Fibroblast of skin of back (primary cell): ENCODE data around the gene APOO.

ENCODE experiments used
- DNase-seq: peaks from one replicate; pipeline ENCODE4 v3.0.0-alpha.2; 2013

The APOO gene

DNA sequence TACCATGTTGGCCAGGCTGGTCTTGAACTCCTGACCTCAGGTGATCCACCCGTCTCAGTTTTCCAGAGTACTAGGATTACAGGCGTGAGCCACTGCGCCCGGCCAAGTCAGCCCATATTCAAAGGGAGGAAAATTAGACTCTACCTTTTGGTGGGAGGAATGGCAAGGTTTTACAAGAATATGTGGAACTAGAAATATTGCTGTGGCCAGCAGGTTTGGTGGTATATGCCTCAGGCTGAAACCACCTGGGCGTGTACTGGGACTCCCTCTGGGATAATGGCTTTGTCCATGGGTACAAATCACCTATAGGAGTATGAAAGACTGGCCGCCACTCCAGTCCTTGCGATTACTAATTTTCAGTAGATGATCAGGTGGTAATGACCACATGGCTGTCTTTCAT is 92.4 kb downstream of the APOO start:
- DNase-seq: no peak

DNA sequence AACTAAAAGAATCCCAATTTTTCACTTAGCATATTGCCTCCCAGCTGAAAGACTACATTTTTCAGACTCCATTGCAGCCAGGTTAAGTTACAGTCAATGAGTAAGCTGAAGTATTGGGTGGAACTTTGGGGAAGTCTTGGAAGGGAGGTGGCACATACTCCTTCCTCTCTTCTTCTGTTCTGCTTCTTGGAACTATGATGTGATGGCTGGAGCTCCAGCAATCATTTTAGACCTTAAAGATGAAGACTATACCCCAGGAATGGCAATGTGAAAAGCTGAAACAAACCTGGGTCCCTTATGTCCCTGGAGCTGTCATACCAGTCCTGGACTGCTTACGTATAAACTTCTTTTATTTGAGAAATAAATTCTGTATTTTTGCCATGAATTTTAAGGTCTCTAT is 93.9 kb downstream of the APOO start:
- no peak for DNase-seq

DNA sequence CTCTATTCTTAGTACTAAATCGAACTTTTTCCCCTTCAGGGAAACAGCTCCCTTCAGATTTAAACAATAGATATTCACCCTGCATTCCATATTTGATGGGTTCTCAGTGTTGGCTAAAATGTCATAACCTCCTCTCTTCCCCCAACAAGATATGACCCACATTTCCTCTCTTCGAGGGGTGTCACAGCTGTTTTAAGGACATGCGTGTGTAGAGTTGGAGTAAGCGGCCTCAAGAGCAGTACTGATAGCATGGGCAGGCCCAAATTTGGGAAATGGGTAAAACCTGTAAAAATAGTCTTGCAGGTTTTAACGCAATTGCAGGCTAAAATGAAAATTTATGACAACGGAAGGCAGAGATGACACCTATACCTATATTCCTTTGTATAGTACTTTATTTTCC is 96.1 kb downstream of the APOO start:
- no peak for DNase-seq

DNA sequence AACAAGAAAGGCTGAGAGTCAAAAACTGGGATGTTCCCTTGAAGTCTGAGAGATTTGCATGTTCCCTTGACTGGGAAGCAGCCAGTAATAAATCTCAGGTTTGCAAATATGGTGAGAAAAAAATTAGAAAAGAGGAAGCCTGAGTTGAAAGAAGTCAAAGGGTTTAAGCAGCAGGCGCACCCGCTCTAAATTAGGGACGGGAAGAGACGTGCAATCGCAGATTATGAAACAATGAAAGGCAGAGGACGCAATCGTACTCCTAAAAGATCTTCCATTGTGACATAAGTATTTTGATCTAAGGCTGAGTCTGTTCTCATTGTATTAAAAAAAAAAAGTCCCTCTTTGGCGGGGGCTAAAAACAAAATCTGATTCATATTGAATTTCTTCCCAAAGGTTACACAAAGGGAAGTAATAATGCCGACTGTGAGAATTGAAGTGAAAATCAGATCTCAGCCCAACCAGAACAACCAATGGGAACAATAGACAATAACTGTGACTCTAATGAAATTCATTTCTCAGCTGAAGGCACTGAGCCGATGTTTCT is 96.6 kb downstream of the APOO start:
- no peak for DNase-seq

- DNase-seq: no peak
Measured at GRCh38 chrX:23810279-23810678, 97.5 kb downstream of the APOO start.

GRCh38 chrX:23805389-23805788 is 102.3 kb downstream of the APOO start:
- DNase-seq: no peak

- no peak for DNase-seq
Measured at GRCh38 chrX:23804578-23804977, 103.2 kb downstream of the APOO start.

GRCh38 chrX:23803931-23804381 is 103.8 kb downstream of the APOO start:
- peak; percentile 66 for DNase-seq

GRCh38 chrX:23802431-23802830 is 105.3 kb downstream of the APOO start:
- DNase-seq: no peak

DNA sequence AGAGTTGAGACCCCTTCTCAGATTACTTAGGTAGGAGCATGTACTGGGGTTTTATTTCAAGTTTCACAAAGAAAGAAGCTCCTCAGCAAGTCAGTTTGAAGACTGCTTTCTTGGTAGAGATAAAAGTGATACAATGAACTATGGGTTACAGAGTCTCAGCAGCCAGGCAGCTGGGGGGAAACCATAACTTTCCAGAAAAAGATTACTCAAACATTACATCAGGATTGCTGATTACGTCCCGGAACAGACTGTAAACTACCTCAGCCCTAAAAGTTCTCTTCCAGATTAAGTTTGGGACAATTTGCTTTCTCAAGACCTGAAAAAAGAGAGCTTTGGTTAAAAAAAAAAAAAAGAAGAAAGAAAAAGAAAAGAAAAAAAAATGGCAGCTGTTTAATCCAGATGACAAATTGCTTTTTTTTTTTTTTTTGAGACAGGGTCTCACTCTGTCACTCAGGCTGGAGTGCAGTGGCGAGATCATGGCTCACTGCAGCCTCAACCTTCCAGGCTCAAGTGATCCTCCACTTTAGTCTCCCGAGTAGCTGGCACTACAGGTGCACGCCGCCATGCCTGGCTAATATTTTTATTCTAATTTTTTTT is 108.2 kb downstream of the APOO start:
- DNase-seq: no peak

DNA sequence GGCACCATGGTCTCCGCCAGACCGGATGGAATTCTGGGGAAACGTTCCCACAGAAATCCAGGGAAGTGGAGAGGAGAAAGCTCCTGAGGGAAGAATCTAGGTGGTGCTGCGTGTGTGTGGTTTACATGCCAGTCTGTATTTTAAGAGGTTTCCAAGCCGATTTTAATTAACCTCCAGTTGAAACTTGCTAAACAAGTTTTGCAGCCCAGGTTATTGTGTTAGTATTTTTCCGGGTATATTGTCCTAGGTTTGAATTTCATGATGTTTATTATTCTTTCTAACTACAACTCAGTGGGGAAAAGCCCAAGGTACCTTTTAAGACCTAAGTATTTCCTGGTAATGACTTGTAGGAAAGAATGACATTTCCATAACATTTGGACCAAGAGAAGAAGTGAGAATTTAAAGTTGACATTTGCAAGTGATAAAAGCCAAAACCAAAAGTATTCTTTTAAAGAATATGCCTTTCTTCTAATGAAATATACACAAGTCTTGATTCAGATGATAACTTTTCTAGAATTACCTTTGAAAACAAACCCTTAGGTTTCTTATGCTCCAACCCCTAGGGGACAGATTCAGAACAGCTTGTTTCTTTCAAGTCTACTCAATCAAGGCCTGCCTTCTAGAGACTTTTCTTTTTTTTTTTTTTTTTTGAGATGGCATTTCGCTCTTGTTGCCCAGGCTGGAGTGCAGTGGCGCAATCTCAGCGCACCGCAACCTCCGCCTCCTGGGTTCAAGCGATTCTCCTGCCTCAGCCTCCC is 110.2 kb downstream of the APOO start:
- no peak for DNase-seq

- no peak for DNase-seq
Measured at GRCh38 chrX:23795221-23795620, 112.5 kb downstream of the APOO start.

DNA sequence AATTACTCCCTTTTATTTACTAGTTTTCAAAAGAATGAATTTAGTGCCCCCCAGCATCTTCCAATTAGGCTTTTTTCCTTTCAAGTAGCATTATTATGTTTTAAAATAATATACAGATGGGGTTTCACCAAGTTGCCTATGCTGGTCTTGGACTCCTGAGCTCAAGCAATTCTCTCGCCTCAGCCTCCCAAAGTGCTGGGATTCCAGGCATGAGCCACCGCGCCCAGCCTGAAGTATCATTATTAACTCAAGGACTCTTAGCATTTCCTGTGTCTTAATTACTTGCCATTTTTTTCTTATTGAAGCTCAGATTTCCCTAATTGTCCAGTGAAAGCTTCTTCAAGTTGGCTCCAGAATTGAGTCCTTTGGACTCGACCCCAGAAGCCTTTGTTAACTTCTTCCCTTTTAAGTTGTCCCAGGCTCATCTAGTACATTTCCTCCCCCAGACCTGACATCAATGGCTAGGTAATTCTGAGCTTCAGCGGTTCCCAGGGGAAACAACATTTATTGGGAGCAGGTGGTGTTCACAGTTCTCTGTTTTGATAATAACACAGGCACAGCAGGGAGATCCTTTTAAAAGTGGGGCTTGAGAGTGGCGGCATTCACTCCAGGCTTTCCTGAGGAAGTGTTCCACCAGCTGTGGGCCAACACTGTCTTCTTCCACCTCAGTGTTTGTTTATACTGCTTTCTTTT is 114.7 kb downstream of the APOO start:
- no peak for DNase-seq

GRCh38 chrX:23790155-23790497 is 117.6 kb downstream of the APOO start:
- no peak for DNase-seq

DNA sequence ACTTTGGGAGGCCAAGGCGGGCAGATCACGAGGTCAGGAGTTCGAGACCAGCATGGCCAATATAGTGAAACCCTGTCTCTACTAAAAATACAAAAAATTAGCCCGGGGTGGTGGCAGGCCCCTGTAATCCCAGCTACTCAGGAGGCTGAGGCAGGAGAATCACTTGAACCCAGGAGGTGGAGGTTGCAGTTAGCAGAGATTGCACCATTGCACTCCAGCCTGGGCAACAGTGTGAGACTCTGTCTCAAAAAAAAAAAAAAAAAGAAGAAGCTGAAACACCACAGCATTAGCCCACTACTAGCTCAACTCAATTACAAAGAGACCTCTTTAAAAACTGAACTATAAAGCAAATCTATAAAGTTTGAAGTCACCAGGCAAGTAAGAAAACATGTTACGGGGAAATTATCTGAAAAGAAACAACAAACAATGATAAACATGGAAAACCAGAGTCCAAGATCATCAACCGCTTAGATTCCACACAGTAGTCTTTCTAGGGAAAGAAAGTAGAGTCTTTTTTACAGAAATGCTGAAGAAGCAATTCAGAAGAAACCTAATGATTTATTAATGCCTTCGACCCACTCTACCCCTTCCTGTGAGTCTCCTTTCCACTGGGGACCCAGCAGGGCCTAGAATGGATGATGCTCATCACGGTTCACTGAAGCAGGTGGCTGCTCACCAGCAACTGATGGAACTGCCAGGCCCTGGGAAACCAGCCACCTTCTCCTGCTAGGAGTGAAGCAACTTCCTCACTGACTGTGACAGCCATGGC is 118.2 kb downstream of the APOO start:
- DNase-seq: no peak

DNA sequence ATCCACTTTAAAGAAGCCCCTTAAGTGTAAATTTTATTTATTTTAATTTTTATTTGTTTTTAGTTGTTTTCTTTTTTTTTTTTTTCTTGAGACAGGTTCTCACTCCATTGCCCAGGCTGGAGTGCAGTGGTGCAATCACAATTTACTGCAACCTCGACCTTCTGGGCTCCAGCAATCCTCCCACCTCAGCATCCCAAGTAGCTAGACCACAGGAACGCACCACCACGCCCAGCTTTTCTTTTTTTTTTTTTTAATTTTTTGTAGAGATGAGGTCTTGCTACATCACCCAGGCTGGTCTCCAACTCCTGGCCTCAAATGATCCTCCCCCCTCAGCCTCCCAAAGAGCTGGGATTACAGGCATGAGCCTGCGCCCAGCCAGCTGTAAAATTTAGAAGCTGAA is 118.8 kb downstream of the APOO start:
- DNase-seq: no peak

GRCh38 chrX:23788521-23788920 is 119.2 kb downstream of the APOO start:
- no peak for DNase-seq

DNA sequence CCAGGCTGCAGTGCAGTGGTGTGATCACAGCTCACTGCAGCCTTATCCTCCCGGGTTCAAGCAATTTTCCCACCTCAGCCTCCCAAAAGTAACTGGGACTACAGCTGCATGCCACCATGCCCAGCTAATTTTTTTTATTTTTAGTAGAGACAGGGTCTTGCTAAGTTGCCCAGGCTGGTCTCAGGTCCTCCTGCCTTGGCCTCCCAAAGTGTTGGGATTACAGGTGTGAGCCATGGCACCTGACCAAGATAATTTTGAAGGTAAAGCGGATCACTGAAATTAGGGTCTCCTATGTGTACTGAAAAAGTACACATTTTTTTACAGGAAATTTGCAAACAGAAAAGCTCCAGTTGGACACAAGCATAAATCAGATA is 120.0 kb downstream of the APOO start:
- DNase-seq: no peak

DNA sequence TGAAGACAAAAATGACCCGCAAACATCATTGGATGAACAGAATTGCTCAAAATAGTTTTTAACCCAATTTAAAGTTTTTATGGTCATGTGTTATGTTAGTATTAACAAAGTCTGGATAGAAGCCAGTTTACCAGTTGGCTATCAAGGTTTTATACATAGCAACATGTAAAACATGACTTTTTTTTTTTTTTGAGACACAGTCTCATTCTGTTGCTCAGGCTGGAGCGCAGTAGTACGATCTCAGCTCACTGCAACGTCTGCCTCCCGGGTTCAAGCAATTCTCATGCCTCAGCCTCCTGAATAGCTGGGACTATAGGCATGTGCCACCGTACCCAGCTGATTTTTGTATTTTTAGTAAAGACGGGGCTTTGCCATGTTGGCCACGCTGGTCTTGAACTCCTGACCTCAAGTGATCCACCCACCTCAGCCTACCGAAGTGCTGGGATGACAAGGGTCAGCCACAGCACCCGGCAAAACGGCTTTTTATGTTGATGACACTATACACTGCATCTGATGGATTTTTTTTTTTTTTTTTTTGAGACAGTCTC is 121.4 kb downstream of the APOO start:
- DNase-seq: no peak

- no peak for DNase-seq
Measured at GRCh38 chrX:23785580-23785979, 122.2 kb downstream of the APOO start.

DNA sequence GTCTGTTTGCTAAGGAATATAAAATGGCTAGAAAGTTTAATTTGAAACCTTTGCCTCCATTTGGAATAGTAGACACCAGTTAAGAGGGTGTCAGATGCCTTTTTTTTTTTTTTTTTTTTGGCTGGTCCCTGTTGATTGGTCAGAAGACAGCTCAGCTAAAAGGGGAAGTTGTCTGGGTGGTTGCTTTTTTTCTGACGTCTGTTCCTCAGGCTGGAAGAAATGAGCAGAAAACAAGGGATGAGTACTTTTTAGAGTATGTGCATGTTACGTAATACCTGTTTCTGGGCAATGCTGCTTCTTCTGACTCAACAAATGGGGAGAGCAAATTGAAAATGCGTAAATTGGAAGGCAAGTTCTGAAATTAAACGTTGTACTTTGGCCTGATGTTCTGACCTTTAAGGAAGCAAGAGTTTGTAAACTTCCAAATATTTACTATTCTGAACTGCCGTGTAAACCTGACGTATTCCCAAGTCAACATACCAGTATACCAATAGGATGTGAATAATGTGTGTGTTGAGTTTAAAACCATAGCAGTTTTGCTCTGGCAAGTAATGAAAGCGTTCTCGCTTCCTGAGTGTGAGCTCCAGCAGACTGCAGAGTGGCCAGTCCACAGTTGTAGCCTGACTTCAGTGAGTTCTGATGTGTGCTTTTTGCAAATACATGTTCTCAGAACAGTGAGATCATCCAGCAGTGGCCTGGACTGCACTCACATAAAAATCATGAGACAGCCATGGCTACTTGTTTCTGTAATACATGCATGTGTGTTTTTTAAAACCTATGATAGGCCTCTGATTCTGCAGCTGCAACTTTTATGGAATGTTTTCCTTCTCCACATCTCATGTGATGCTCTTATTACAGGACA is 123.0 kb downstream of the APOO start:
- DNase-seq: peak; percentile 67
